ENCODE data around the gene STK39. TPM values are rescaled to one million over a fixed set of nuclear protein-coding genes. Genes with fewer than 3 reads are reported as not detected.

STK39 gene
- total and polyA plus RNA-seq, 4 donors = 8.5 to 18.7 (median 11.2) TPM

- ATAC-seq (ENCODE audit: insufficient read depth, low FRiP score) (no peak), DNase-seq (no peak)
- H3K27me3 ChIP-seq (ENCODE audit: control insufficient read depth in 3 of 3, insufficient read depth in 3 of 3, low read length in 2 of 3) = no peaks in the 10 kb centered on the region
- H3K36me3 ChIP-seq (ENCODE audit: control insufficient read depth in 4 of 4, insufficient read depth in 4 of 4, low read length in 4 of 4) = peaks cover 0 to 3% (median 1%) of the 10 kb centered on the region in 4 donors
- H3K9ac ChIP-seq (ENCODE audit: insufficient read depth in 1 of 2, low read length in 2 of 2) = no peak overlapping the region
- no peak overlapping the region for H3K27ac ChIP-seq (ENCODE audit: low read depth in 1 of 2, low read length in 1 of 2)
- H3K4me3 ChIP-seq = no peak overlapping the region
- no peaks in the 10 kb centered on the region for H3K4me1 ChIP-seq (ENCODE audit: control insufficient read depth in 5 of 5, insufficient read depth in 5 of 5, low read length in 5 of 5)
- 86 to 88% methylated on average over 10 of the region's 10 CpGs for WGBS, 2 donors
- no peak for TF ChIP-seq CTCF (IDR thresholded peaks at IDR 0.05; ENCODE audit: control extremely low read depth, extremely low read depth)
- H3K9me3 ChIP-seq (ENCODE audit: control insufficient read depth in 4 of 4, insufficient read depth in 3 of 4, low read length in 3 of 4) = no peaks in the 10 kb centered on the region
Measured at GRCh38 chr2:167962436-167963226, 284.8 kb downstream of the STK39 start.

GRCh38 chr2:167961536-167962048, 285.8 kb downstream of the STK39 start:
- no peak overlapping the region for H3K27ac ChIP-seq (ENCODE audit: low read depth in 1 of 2, low read length in 1 of 2)
- H3K9ac ChIP-seq (ENCODE audit: insufficient read depth in 1 of 2, low read length in 2 of 2) = no peak overlapping the region
- H3K36me3 ChIP-seq (ENCODE audit: control insufficient read depth in 4 of 4, insufficient read depth in 4 of 4, low read length in 4 of 4) = peaks cover 0 to 3% (median 1%) of the 10 kb centered on the region in 4 donors
- H3K9me3 ChIP-seq (ENCODE audit: control insufficient read depth in 4 of 4, insufficient read depth in 3 of 4, low read length in 3 of 4) = no peaks in the 10 kb centered on the region
- no peak for TF ChIP-seq CTCF (IDR thresholded peaks at IDR 0.05; ENCODE audit: control extremely low read depth, extremely low read depth)
- 96 to 99% methylated on average over 3 of the region's 3 CpGs for WGBS, 2 donors
- DNase-seq (no peak), ATAC-seq (ENCODE audit: insufficient read depth, low FRiP score) (no peak)
- H3K4me3 ChIP-seq = no peak overlapping the region
- H3K27me3 ChIP-seq (ENCODE audit: control insufficient read depth in 3 of 3, insufficient read depth in 3 of 3, low read length in 2 of 3) = no peaks in the 10 kb centered on the region
- no peaks in the 10 kb centered on the region for H3K4me1 ChIP-seq (ENCODE audit: control insufficient read depth in 5 of 5, insufficient read depth in 5 of 5, low read length in 5 of 5)

- Histone ChIP-seq H3K4me1 (ENCODE audit: control insufficient read depth in 5 of 5, insufficient read depth in 5 of 5, low read length in 5 of 5) (no peaks in the 10 kb centered on the region), H3K4me3 (no peak overlapping the region), H3K9me3 (ENCODE audit: control insufficient read depth in 4 of 4, insufficient read depth in 3 of 4, low read length in 3 of 4) (peaks cover 0 to 1% (median 0%) of the 10 kb centered on the region in 4 donors), H3K27ac (ENCODE audit: low read depth in 1 of 2, low read length in 1 of 2) (no peak overlapping the region), H3K9ac (ENCODE audit: insufficient read depth in 1 of 2, low read length in 2 of 2) (no peak overlapping the region), H3K36me3 (ENCODE audit: control insufficient read depth in 4 of 4, insufficient read depth in 4 of 4, low read length in 4 of 4) (peaks cover 0 to 4% (median 1%) of the 10 kb centered on the region in 4 donors), H3K27me3 (ENCODE audit: control insufficient read depth in 3 of 3, insufficient read depth in 3 of 3, low read length in 2 of 3) (no peaks in the 10 kb centered on the region)
- ATAC-seq (ENCODE audit: insufficient read depth, low FRiP score) (no peak), DNase-seq (peak in 2 of 3 donors; percentile 13 to 25)
- 91 to 92% methylated on average over 9 of the region's 9 CpGs for WGBS, 2 donors
- TF ChIP-seq CTCF (IDR thresholded peaks at IDR 0.05; ENCODE audit: control extremely low read depth, extremely low read depth) = no peak
Measured at GRCh38 chr2:167960089-167960747, 287.2 kb downstream of the STK39 start.
